HepG2 (cell line): ENCODE results near the gene PNKD. TPM values are rescaled to one million over a fixed set of nuclear protein-coding genes. Genes with fewer than 3 reads are reported as not detected.
A peak's percentile ranks its signal among the peaks of the same experiment; 100 is the strongest.

ENCODE experiments used
- AHR ChIP-seq: IDR thresholded peaks from 2 replicates; pipeline ENCODE4 v1.6.1; 2018; ENCODE audit warnings: missing genetic modification reagents, missing compliant biosample characterization
- ARHGAP35 ChIP-seq: sonication (generic); formaldehyde crosslinking; IDR thresholded peaks from 2 replicates; pipeline ENCODE4 v1.9.0; 2022; ENCODE audit warnings: mild to moderate bottlenecking, inconsistent platforms, moderate library complexity, missing genetic modification reagents, borderline replicate concordance
- HIVEP1 ChIP-seq: sonication (generic); formaldehyde crosslinking; IDR thresholded peaks from 2 replicates; pipeline ENCODE4 v1.4.0; 2020; ENCODE audit warnings: mild to moderate bottlenecking, missing genetic modification reagents
- KDM2A ChIP-seq: sonication (generic); formaldehyde crosslinking; IDR thresholded peaks from 2 replicates; pipeline ENCODE4 v1.4.0; 2020; ENCODE audit warnings: low read depth, missing genetic modification reagents, borderline replicate concordance
- MAF1 ChIP-seq: sonication (generic); formaldehyde crosslinking; IDR thresholded peaks from 2 replicates; pipeline ENCODE4 v1.5.0; 2020; ENCODE audit warnings: missing genetic modification reagents, borderline replicate concordance
- MYC ChIP-seq: sonication (generic); formaldehyde crosslinking; IDR thresholded peaks from 2 replicates; pipeline ENCODE4 v1.9.0; 2021; ENCODE audit warnings: missing genetic modification reagents, borderline replicate concordance
- NR2F1 ChIP-seq, 2 experiments: fragments of 450-650 bp in 1 of 2; formaldehyde crosslinking in 1 of 2; IDR thresholded peaks; 2 replicates each; pipeline versions ENCODE4 v1.5.0 to v1.6.1; 2016 to 2020; ENCODE audit warnings: mild to moderate bottlenecking in 1 of 2, missing compliant biosample characterization in 1 of 2, missing genetic modification reagents in 1 of 2, moderate library complexity in 1 of 2
- RAD51 ChIP-seq: fragments of 450-650 bp; IDR thresholded peaks from 2 replicates; pipeline ENCODE4 v1.6.1; 2016; ENCODE audit warnings: borderline replicate concordance
- SALL2 ChIP-seq: sonication (generic); formaldehyde crosslinking; IDR thresholded peaks from 2 replicates; pipeline ENCODE4 v1.8.1; 2023; ENCODE audit warnings: mild to moderate bottlenecking, missing genetic modification reagents, inconsistent platforms
- SRY ChIP-seq: sonication (generic); formaldehyde crosslinking; IDR thresholded peaks from 2 replicates; pipeline ENCODE4 v1.8.0; 2022; ENCODE audit warnings: mild to moderate bottlenecking, missing genetic modification reagents
- ZNF253 ChIP-seq: sonication (generic); formaldehyde crosslinking; IDR thresholded peaks from 2 replicates; pipeline ENCODE4 v1.8.0; 2022; ENCODE audit warnings: mild to moderate bottlenecking, missing genetic modification reagents, borderline replicate concordance
- ZNF724P ChIP-seq: sonication (generic); formaldehyde crosslinking; IDR thresholded peaks from 2 replicates; pipeline ENCODE4 v1.8.0; 2022; ENCODE audit warnings: missing genetic modification reagents, borderline replicate concordance
- polyA plus RNA-seq, 8 experiments: library from polyadenylated mRNA; depleted of rRNA in 3 of 8; stranded (reverse) in 7 of 8; unstranded in 1 of 8; fragments of >200 nt; fragmentation: Illumina TruSeq in 4 of 8; extraction: Trizol in 4 of 8; gene quantifications; 2 replicates each; pipeline versions ENCODE4 v1.2.1 to v1.2.3, GENCODE V29; 2011 to 2016; ENCODE audit warnings: low read depth in 4 of 8, missing spikeins in 1 of 8, mixed read lengths in 1 of 8; ENCODE audit not compliant: insufficient read depth in 1 of 8
- total RNA-seq, 5 experiments: library from RNA; depleted of rRNA; stranded (reverse); fragments of >200 nt; fragmentation: Illumina TruSeq; extraction: Trizol; gene quantifications; 2 replicates each; pipeline ENCODE4 v1.2.3, GENCODE V29; 2016; ENCODE audit warnings: low read depth in 1 of 5
- TF ChIP-seq, protein P1 (sequence below): IDR thresholded peaks from 2 replicates; pipeline ENCODE4 v1.6.1; 2016; ENCODE audit warnings: mild to moderate bottlenecking
- TF ChIP-seq, protein P2 (sequence below): IDR thresholded peaks from 2 replicates; pipeline ENCODE4 v1.6.1; 2016; ENCODE audit warnings: low read depth
- TF ChIP-seq, protein P3 (sequence below): sonication (generic); formaldehyde crosslinking; IDR thresholded peaks from 2 replicates; pipeline ENCODE4 v1.5.1; 2020; ENCODE audit warnings: mild to moderate bottlenecking, missing genetic modification reagents

PNKD gene
- total and polyA plus RNA-seq, 2 of the 13 experiments (the other 11 are each of a cell fraction or from before 2014, with no cell fraction given), result 55.9 to 80.4 TPM

DNA sequence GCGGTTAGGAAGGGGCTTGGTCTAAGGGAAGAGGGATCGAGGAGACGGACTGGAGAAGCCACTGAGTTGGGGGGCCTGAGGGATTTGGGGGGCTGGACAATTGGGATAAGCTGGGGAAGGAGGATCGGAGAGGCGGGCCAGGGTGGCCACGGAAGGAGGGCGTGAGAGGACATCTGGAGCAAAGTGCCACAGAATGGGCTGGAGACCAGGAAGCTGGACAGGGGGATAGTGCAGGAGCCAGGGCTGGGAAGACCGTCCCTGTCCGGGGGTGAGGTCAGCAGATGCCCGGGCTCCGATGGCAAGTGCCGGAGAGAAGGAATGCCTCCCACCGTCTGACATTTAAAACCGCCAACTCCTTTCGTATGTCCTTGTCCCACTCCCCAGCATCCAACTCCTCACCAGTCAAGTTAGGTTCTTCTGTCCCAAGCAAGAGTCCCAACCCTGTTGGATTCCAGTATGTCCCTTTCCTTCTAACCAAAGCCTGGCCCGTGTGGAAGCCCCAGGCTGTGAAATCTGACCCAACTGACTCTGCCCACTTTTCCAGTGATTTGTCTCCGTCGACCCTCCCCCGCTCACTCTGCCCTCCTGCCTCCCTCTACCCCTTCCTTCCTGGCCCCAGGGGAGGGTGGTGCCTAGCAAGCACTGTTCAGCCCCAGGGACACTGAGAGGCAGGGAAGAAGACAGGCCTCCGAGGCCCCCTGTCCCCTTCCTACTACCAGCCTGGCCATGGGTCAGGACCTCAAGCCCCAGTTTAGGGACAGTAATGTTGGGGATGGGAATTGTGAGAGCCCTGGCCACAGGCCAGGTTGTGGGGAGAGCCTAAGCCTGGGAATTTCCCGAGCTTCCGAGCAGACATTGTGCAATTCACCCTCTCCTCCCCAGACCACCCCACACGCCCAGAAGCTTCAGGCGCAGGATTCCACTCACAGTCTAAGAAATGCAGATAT, 53.5 kb downstream of the PNKD start (continued):
- TF ChIP-seq, protein P1, sequence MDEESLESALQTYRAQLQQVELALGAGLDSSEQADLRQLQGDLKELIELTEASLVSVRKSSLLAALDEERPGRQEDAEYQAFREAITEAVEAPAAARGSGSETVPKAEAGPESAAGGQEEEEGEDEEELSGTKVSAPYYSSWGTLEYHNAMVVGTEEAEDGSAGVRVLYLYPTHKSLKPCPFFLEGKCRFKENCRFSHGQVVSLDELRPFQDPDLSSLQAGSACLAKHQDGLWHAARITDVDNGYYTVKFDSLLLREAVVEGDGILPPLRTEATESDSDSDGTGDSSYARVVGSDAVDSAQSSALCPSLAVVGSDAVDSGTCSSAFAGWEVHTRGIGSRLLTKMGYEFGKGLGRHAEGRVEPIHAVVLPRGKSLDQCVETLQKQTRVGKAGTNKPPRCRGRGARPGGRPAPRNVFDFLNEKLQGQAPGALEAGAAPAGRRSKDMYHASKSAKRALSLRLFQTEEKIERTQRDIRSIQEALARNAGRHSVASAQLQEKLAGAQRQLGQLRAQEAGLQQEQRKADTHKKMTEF (CRISPR knock-in tag), result peak; percentile 37; the same call in 1 of the 2 replicates
- peak; percentile 84 for TF ChIP-seq ZNF724P (CRISPR knock-in tag)
- TF ChIP-seq HIVEP1 (CRISPR knock-in tag), result peak; percentile 71; the same call in 1 of the 2 replicates
- TF ChIP-seq RAD51, result no peak
- peak; percentile 30; the same call in 1 of the 2 replicates for TF ChIP-seq SALL2 (CRISPR knock-in tag)
- TF ChIP-seq MAF1 (CRISPR knock-in tag), result peak; percentile 3; the same call in 1 of the 2 replicates
- peak; percentile 22; the same call in 1 of the 2 replicates for TF ChIP-seq MYC (CRISPR knock-in tag)
- TF ChIP-seq ZNF253 (CRISPR knock-in tag), result peak; percentile 36; the same call in 1 of the 2 replicates
- TF ChIP-seq SRY (CRISPR knock-in tag), result peak; percentile 75
- TF ChIP-seq ARHGAP35 (CRISPR knock-in tag), result no peak
- peak; percentile 49; the same call in 1 of the 2 replicates for TF ChIP-seq KDM2A (CRISPR knock-in tag)
- no peak for TF ChIP-seq NR2F1 (CRISPR knock-in tag; IDR thresholded peaks at IDR 0.05)
- TF ChIP-seq AHR (CRISPR knock-in tag), result 0 out of 2 replicates have a peak, but pooled peaks have one; percentile 8
- TF ChIP-seq, protein P2, sequence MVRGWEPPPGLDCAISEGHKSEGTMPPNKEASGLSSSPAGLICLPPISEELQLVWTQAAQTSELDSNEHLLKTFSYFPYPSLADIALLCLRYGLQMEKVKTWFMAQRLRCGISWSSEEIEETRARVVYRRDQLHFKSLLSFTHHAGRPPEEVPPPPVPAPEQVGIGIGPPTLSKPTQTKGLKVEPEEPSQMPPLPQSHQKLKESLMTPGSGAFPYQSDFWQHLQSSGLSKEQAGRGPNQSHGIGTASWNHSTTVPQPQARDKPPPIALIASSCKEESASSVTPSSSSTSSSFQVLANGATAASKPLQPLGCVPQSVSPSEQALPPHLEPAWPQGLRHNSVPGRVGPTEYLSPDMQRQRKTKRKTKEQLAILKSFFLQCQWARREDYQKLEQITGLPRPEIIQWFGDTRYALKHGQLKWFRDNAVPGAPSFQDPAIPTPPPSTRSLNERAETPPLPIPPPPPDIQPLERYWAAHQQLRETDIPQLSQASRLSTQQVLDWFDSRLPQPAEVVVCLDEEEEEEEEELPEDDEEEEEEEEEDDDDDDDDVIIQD (CRISPR knock-in tag), result 0 out of 2 replicates have a peak, but pooled peaks have one; percentile 27
- TF ChIP-seq, protein P3, sequence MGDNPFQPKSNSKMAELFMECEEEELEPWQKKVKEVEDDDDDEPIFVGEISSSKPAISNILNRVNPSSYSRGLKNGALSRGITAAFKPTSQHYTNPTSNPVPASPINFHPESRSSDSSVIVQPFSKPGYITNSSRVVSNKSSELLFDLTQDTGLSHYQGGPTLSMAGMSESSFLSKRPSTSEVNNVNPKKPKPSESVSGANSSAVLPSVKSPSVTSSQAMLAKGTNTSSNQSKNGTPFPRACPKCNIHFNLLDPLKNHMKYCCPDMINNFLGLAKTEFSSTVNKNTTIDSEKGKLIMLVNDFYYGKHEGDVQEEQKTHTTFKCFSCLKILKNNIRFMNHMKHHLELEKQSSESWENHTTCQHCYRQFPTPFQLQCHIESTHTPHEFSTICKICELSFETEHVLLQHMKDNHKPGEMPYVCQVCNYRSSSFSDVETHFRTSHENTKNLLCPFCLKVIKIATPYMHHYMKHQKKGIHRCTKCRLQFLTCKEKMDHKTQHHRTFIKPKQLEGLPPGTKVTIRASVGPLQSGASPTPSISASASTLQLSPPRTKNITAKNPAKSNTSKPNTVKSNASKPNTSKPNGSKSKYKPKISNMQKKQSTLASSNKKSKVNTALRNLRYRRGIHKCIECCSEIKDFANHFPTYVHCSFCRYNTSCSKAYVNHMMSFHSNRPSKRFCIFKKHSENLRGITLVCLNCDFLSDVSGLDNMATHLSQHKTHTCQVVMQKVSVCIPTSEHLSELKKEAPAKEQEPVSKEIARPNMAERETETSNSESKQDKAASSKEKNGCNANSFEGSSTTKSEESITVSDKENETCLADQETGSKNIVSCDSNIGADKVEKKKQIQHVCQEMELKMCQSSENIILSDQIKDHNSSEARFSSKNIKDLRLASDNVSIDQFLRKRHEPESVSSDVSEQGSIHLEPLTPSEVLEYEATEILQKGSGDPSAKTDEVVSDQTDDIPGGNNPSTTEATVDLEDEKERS (CRISPR knock-in tag), result peak; percentile 18; the same call in 1 of the 2 replicates
